ENCODE measurements around the gene SNX20. TPM values are rescaled to one million over a fixed set of nuclear protein-coding genes. Genes with fewer than 3 reads are reported as not detected.

SNX20 gene
- total RNA-seq, 1 experiment from 2014 or later, result not detected

DNA sequence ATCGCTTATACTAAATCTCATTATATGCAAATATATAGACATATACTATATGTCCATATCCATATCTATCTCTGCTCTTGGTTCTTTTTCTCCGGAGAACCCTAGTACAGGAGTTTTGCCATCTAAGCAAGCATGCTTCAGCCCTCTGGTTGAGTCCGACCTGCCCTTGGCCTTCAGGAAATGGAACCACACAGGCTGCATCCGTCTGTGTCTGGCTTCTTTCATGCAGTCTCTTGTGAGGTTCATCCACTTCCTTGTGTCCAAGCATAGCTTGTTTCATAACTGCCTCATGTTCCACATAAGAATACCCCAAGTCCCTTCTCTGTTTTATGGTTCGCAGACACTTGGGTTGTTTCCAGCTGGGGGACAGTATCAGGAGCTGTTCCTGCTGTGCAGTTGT lies 16.8 kb downstream of the SNX20 start:
- DNase-seq (ENCODE audit: extremely low read depth, low read depth), result no peak

GRCh38 chr16:50662306-50662940 lies 18.7 kb downstream of the SNX20 start:
- DNase-seq (ENCODE audit: extremely low read depth, low read depth), result no peak

DNA sequence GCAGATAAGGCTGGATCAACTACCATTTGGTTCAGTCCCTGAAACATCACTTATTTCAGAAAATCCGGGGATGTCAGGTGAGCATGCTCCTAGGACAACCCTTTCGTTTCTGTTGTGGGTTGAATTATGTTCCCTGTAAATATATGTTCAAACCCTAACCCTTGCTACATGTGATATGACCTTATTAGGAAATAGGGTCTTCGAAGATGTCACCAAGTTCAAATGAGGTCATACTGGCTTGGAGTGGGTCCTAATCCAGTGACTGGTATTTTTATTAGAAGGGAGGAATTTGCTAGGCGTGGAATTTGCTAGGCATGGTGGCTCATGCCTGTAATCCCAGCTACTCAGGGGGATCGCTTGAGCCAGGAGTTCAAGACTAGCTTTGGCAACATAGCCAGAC lies 21.3 kb downstream of the SNX20 start:
- DNase-seq (ENCODE audit: extremely low read depth, low read depth), result no peak

GRCh38 chr16:50657241-50657640 lies 23.9 kb downstream of the SNX20 start:
- no peak for DNase-seq (ENCODE audit: extremely low read depth, low read depth)

- DNase-seq (ENCODE audit: extremely low read depth, low read depth), result no peak
Measured at GRCh38 chr16:50655558-50656055, 25.5 kb downstream of the SNX20 start.

DNA sequence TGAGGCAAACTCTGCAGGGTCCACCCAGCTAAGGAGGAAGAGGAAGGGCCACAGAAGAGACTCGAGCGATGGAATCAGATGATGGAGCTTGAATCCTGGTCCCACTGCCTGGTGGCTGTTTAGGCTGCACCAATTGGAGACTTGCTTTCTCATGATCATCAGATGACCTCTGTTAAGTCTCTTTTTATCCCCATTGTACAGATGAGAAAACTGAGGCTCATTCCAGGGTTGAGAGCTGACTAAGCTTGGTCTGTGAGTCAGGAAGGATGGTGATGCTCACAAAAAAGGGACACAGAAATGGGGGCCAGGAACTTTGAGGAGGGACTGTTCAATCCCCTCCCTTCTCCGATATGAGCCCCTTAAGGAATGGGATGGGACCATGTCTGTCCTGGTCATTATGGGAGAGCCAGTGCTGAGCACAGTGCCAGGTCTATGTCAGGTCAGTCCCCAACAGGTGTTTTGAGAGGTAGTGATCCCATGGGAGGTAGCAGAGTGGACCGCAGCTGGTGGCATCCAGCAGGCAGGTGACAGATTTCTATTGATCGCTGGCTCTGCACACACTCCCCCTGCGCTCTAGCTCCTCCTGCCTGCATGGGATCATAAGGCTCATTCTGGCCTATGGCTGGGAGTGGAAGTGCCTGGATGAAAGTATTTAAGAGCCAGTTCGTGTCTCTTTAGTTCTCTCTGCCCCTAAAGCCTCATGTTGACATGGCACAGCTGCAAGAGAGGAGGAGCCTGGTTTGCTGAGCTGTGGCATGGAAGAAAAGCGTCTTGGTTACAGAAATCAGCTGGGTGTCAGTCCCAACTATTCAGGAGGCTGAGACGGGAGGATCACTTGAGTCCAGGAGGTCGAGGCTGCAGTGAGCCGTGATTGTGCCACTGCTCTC lies 27.2 kb downstream of the SNX20 start:
- DNase-seq (ENCODE audit: extremely low read depth, low read depth), result no peak

- DNase-seq (ENCODE audit: extremely low read depth, low read depth), result no peak
Measured at GRCh38 chr16:50652836-50653425, 28.2 kb downstream of the SNX20 start.

DNA sequence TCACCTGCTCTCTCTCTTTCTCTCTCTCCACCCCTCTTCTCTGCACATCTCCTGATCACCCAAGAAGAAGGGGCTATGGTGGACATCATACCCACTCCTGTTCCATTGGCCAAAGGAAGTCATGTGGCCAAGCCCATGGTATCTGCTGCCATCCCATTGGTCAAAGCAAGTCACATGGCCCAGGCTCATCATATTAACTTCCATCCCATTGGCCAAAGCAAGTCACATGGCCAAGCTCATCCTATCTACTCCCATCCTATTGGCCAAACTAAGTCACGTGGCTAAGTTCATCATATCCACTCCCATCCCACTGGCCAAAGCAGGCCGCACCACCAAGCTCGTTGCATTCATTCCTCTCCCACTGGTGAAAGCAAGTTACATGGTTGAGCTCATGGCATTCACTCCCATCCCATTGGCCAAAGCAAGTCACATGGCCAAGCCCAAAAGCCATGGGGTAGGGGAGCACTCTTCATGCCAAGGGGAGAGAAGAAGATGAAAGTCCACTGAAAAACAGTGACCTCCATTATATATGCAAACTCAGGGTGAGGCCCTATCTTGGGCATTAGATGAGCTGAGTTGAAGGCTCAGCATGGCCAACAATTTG lies 29.2 kb downstream of the SNX20 start:
- DNase-seq (ENCODE audit: extremely low read depth, low read depth), result no peak

DNA sequence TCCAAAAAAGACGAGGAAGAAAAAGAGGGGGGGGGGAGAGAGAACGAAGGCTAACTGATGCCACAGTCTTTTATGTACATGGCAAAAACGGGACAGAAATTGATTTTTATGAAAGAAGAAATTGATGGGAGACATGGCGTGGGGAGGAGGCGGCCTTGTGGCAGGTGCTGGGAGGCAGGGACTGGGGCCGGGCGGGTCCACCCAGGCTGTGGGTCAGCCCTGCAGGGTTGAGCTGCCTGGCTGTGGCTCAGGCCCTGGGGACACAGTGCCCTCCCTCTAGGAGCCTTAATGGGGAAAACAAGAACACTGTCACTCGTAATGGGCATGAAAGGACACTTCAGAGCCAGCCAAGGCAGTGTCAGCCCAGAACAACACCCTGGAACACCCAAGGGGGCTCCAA lies 34.8 kb downstream of the SNX20 start:
- no peak for DNase-seq (ENCODE audit: extremely low read depth, low read depth)

GRCh38 chr16:50645563-50646220 lies 35.4 kb downstream of the SNX20 start:
- no peak for DNase-seq (ENCODE audit: extremely low read depth, low read depth)

DNA sequence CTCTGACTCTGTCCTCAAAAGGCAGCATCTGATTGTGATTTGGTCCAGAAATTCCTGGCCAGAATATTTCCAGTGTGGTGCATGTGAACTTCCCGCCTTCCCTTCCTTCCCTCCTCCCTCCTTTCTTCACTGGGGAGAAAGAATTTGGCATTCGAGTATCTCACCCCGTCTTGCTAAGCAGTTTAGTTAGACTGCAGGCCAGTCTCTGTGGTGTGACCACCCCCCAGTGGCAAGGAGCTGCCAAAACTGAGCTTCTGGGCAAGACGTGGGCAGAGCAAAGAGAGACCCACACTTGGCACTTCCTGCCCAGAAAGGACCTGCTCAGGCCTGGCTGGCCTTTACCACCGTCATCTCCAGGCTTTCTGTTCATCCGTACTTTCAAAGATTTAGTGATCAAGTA lies 36.4 kb downstream of the SNX20 start:
- DNase-seq (ENCODE audit: extremely low read depth, low read depth), result peak; percentile 4

DNA sequence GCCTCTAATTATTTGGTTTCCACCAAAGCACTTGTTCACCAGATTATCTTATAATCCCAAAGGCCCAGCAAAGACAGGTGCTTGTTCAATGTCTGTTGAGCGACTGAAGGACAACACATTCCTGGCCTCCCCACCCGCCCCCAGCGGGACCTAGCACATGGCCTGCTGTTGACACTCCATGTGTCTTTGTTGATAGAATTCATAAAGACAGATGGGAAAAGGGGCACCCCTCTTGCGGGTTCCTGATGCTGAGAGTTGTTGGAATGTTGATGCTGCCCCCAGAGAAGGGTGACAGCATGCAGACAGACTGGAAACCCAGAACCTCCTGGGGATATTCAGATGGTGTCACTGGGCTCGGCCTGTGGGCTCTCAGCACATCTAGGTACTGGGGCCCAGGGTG lies 36.9 kb downstream of the SNX20 start:
- DNase-seq (ENCODE audit: extremely low read depth, low read depth), result no peak

DNA sequence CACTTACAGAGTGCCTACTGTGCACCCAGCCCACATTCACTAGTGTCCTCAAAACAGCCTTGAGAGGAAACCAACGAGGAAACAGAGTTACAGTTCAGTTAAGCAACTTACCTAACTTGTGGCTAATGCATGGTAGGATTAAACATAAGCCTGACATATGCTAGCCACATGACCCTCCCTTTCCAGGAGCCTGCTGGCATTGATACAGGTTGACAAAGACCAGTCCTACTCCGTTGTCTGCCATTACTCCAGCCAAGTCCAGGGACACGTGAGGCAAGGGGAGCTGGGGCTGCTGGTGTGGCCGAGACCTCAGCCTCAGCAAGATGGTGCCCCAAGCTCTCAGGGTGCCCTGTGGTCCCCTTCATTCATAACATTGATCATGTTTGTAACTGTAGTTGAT lies 37.9 kb downstream of the SNX20 start:
- DNase-seq (ENCODE audit: extremely low read depth, low read depth), result no peak

- no peak for DNase-seq (ENCODE audit: extremely low read depth, low read depth)
Measured at GRCh38 chr16:50642349-50642748, 38.8 kb downstream of the SNX20 start.

- DNase-seq (ENCODE audit: extremely low read depth, low read depth), result no peak
Measured at GRCh38 chr16:50641818-50642187, 39.3 kb downstream of the SNX20 start.

DNA sequence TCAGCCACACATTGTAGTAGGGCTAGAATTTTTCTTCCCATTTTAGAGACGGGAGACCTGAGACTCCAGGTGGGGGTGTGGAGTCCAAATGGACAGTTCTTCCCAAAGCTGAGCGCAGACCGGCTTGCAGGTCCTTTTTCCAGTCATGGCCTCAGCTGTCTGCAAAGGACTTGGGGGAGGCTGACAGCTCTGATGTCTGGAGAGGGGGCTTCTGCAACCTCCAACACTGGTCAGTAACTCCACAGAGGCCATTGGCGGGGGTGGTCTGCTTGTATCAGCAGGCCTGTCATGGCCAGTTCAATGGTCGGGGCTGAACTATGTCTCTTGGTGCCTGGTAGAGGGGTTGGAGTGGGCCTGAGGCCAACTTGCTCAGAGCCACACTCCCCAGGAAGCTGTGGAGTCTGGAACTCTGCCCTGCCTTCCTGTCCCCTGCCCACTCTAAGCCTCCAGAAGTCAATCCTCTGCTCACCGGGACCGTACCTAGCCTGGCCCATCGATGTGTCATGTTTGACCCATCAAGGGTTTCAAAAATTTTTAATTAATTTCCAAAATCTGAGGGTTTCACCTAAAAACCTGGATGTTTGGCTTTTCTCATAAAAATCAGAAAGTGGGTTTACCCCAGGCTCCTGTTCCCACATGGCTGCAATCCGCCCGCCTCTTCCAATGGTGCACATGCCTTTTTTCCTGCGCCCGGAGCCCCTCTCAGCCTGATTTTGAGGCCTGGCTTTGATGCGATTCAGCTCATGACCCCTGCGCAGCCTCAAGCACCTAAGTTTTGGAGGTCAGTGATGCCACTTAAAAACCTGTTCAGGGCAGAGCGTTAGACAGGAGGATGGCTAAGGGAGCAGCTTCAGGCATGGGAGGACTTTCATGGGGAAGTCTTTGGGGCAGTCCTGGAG lies 39.9 kb downstream of the SNX20 start:
- DNase-seq (ENCODE audit: extremely low read depth, low read depth), result no peak

GRCh38 chr16:50640391-50640790 lies 40.7 kb downstream of the SNX20 start:
- no peak for DNase-seq (ENCODE audit: extremely low read depth, low read depth)

GRCh38 chr16:50638816-50639670 lies 42.1 kb downstream of the SNX20 start:
- DNase-seq (ENCODE audit: extremely low read depth, low read depth), result no peak
